ENCODE results near the gene SOX15. TPM values are rescaled to one million over a fixed set of nuclear protein-coding genes. Genes with fewer than 3 reads are reported as not detected.
A peak's percentile ranks its signal among the peaks of the same experiment; 100 is the strongest.

Gene SOX15
- total and polyA plus RNA-seq, 2 of the 13 experiments (the other 11 are each of a cell fraction or from before 2014, with no cell fraction given) = 0.07 to 0.18 TPM

DNA sequence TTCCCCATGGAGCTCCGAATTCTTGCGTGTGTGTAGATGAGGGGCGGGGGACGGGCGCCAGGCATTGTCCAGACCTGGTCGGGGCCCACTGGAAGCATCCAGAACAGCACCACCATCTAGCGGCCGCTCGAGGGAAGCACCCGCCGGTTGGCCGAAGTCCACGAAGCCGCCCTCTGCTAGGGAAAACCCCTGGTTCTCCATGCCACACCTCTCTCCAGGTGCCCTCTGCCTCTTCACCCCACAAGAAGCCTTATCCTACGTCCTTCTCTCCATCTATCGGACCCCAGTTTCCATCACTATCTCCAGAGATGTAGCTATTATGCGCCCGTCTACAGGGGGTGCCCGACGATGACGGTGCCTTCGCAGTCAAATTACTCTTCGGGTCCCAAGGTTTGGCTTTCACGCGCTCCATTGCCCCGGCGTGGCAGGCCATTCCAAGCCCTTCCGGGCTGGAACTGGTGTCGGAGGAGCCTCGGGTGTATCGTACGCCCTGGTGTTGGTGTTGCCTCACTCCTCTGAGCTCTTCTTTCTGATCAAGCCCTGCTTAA, 28.8 kb downstream of the SOX15 start (continued):
- TF ChIP-seq DR1 (CRISPR knock-in tag; IDR thresholded peaks at IDR 0.05) = 0 out of 2 replicates have a peak, but pooled peaks have one; percentile 43
- TF ChIP-seq ZBTB7A (CRISPR knock-in tag; IDR thresholded peaks at IDR 0.05) = 0 out of 2 replicates have a peak, but pooled peaks have one; percentile 46
- TF ChIP-seq GPN1 (CRISPR knock-in tag; IDR thresholded peaks at IDR 0.05; ENCODE audit: borderline replicate concordance) = no peak
- TF ChIP-seq TCF12 (IDR thresholded peaks at IDR 0.05) = no peak
- 0 out of 2 replicates have a peak, but pooled peaks have one; percentile 54 for TF ChIP-seq TCF12 (CRISPR knock-in tag; IDR thresholded peaks at IDR 0.05)
- no peak for TF ChIP-seq ZNF136 (CRISPR knock-in tag; IDR thresholded peaks at IDR 0.05; ENCODE audit: low read depth)
- peak; percentile 29 for TF ChIP-seq HNRNPLL (IDR thresholded peaks at IDR 0.05; ENCODE audit: low read depth, low read length, poor library complexity, severe bottlenecking)
- TF ChIP-seq NR1H2 (CRISPR knock-in tag; IDR thresholded peaks at IDR 0.05; ENCODE audit: borderline replicate concordance, low read depth) = 0 out of 2 replicates have a peak, but pooled peaks have one; percentile 35
- 0 out of 2 replicates have a peak, but pooled peaks have one; percentile 15 for TF ChIP-seq SAP130 (CRISPR knock-in tag; IDR thresholded peaks at IDR 0.05; ENCODE audit: low read depth)
- TF ChIP-seq ZIK1 (CRISPR knock-in tag; IDR thresholded peaks at IDR 0.05; ENCODE audit: borderline replicate concordance, low read depth) = 0 out of 2 replicates have a peak, but pooled peaks have one; percentile 25
- TF ChIP-seq ZNF350 (CRISPR knock-in tag; IDR thresholded peaks at IDR 0.05; ENCODE audit: borderline replicate concordance, low read depth) = peak; percentile 63; the same call in 1 of the 2 replicates
- peak; percentile 81; the same call in 1 of the 2 replicates for TF ChIP-seq NCOA1 (CRISPR knock-in tag; IDR thresholded peaks at IDR 0.05)
- TF ChIP-seq ZNF496 (CRISPR knock-in tag; IDR thresholded peaks at IDR 0.05; ENCODE audit: insufficient replicate concordance) = no peak
- TF ChIP-seq KLF15 (CRISPR knock-in tag; IDR thresholded peaks at IDR 0.05; ENCODE audit: borderline replicate concordance) = 0 out of 2 replicates have a peak, but pooled peaks have one; percentile 55
- 0 out of 2 replicates have a peak, but pooled peaks have one; percentile 15 for TF ChIP-seq ZNF547 (CRISPR knock-in tag; IDR thresholded peaks at IDR 0.05)
- peak; percentile 69 for TF ChIP-seq HNF4A (CRISPR knock-in tag; IDR thresholded peaks at IDR 0.05)
- TF ChIP-seq, protein P1, sequence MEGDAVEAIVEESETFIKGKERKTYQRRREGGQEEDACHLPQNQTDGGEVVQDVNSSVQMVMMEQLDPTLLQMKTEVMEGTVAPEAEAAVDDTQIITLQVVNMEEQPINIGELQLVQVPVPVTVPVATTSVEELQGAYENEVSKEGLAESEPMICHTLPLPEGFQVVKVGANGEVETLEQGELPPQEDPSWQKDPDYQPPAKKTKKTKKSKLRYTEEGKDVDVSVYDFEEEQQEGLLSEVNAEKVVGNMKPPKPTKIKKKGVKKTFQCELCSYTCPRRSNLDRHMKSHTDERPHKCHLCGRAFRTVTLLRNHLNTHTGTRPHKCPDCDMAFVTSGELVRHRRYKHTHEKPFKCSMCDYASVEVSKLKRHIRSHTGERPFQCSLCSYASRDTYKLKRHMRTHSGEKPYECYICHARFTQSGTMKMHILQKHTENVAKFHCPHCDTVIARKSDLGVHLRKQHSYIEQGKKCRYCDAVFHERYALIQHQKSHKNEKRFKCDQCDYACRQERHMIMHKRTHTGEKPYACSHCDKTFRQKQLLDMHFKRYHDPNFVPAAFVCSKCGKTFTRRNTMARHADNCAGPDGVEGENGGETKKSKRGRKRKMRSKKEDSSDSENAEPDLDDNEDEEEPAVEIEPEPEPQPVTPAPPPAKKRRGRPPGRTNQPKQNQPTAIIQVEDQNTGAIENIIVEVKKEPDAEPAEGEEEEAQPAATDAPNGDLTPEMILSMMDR (CRISPR knock-in tag; IDR thresholded peaks at IDR 0.05) = peak; percentile 96
- TF ChIP-seq, protein P2, sequence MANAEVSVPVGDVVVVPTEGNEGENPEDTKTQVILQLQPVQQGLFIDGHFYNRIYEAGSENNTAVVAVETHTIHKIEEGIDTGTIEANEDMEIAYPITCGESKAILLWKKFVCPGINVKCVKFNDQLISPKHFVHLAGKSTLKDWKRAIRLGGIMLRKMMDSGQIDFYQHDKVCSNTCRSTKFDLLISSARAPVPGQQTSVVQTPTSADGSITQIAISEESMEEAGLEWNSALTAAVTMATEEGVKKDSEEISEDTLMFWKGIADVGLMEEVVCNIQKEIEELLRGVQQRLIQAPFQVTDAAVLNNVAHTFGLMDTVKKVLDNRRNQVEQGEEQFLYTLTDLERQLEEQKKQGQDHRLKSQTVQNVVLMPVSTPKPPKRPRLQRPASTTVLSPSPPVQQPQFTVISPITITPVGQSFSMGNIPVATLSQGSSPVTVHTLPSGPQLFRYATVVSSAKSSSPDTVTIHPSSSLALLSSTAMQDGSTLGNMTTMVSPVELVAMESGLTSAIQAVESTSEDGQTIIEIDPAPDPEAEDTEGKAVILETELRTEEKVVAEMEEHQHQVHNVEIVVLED (CRISPR knock-in tag; IDR thresholded peaks at IDR 0.05; ENCODE audit: borderline replicate concordance) = peak; percentile 12
- TF ChIP-seq, protein P3, sequence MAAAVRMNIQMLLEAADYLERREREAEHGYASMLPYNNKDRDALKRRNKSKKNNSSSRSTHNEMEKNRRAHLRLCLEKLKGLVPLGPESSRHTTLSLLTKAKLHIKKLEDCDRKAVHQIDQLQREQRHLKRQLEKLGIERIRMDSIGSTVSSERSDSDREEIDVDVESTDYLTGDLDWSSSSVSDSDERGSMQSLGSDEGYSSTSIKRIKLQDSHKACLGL (CRISPR knock-in tag; IDR thresholded peaks at IDR 0.05) = peak; percentile 76
- TF ChIP-seq, protein P4, sequence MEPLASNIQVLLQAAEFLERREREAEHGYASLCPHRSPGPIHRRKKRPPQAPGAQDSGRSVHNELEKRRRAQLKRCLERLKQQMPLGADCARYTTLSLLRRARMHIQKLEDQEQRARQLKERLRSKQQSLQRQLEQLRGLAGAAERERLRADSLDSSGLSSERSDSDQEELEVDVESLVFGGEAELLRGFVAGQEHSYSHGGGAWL (CRISPR knock-in tag; IDR thresholded peaks at IDR 0.05) = peak; percentile 32; the same call in 1 of the 2 replicates
- TF ChIP-seq, protein P5, sequence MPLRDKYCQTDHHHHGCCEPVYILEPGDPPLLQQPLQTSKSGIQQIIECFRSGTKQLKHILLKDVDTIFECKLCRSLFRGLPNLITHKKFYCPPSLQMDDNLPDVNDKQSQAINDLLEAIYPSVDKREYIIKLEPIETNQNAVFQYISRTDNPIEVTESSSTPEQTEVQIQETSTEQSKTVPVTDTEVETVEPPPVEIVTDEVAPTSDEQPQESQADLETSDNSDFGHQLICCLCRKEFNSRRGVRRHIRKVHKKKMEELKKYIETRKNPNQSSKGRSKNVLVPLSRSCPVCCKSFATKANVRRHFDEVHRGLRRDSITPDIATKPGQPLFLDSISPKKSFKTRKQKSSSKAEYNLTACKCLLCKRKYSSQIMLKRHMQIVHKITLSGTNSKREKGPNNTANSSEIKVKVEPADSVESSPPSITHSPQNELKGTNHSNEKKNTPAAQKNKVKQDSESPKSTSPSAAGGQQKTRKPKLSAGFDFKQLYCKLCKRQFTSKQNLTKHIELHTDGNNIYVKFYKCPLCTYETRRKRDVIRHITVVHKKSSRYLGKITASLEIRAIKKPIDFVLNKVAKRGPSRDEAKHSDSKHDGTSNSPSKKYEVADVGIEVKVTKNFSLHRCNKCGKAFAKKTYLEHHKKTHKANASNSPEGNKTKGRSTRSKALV (CRISPR knock-in tag; IDR thresholded peaks at IDR 0.05) = no peak
- peak; percentile 76; the same call in 1 of the 2 replicates for TF ChIP-seq ZNF317 (CRISPR knock-in tag; IDR thresholded peaks at IDR 0.05)

Data from HepG2 (cell line).